HuH-7.5 (cell line): ENCODE results near the gene PCED1A.
A peak's percentile ranks its signal among the peaks of the same experiment; 100 is the strongest.

Experiments
- DNase-seq: peaks from one replicate; pipeline ENCODE4 v3.0.0; 2011; ENCODE audit warnings: low spot score

The PCED1A gene

GRCh38 chr20:2840138-2840966 is at the start of gene PCED1A, which contains the start of gene VPS16:
TSS of gene PCED1A (minus strand) at chr20:2840655. CDS start at chr20:2839912, 743 bp downstream.
TSS of gene VPS16 (plus strand) at chr20:2840745. CDS start at chr20:2840775, 30 bp downstream.
- DNase-seq: peak; percentile 99

GRCh38 chr20:2889797-2890196 is 49.3 kb upstream of the PCED1A start:
- DNase-seq: no peak

- no peak for DNase-seq
These were observed 48.8 kb upstream of the PCED1A start for GRCh38 chr20:2889209-2889608.

GRCh38 chr20:2888224-2888955 is 47.9 kb upstream of the PCED1A start:
- no peak for DNase-seq

- no peak for DNase-seq
These were observed 47.3 kb upstream of the PCED1A start for GRCh38 chr20:2887715-2888114.

- no peak for DNase-seq
These were observed 43.5 kb upstream of the PCED1A start for GRCh38 chr20:2883726-2884637.

GRCh38 chr20:2880650-2881049 is 40.2 kb upstream of the PCED1A start:
- no peak for DNase-seq

- DNase-seq: no peak
These were observed 38.7 kb upstream of the PCED1A start for GRCh38 chr20:2879146-2879545.

GRCh38 chr20:2878515-2878914 is 38.1 kb upstream of the PCED1A start:
- no peak for DNase-seq

- no peak for DNase-seq
These were observed 35.3 kb upstream of the PCED1A start for GRCh38 chr20:2875690-2876203.

GRCh38 chr20:2874456-2874855 is 34.0 kb upstream of the PCED1A start:
- DNase-seq: no peak

GRCh38 chr20:2873747-2874041 is 33.2 kb upstream of the PCED1A start:
- peak; percentile 39 for DNase-seq

GRCh38 chr20:2873010-2873746 is 32.7 kb upstream of the PCED1A start, which contains the start of gene PTPRA:
TSS of gene PTPRA (plus strand) at chr20:2873481. CDS start at chr20:2964278, 90,797 bp downstream.
- peak; percentile 93 for DNase-seq

- peak; percentile 56 for DNase-seq
These were observed 32.1 kb upstream of the PCED1A start for GRCh38 chr20:2872459-2873009.

- no peak for DNase-seq
These were observed 31.4 kb upstream of the PCED1A start for GRCh38 chr20:2871661-2872458.

GRCh38 chr20:2871111-2871465 is 30.6 kb upstream of the PCED1A start:
- no peak for DNase-seq

GRCh38 chr20:2869381-2869780 is 28.9 kb upstream of the PCED1A start:
- DNase-seq: no peak

GRCh38 chr20:2867081-2867864 is 26.8 kb upstream of the PCED1A start:
- DNase-seq: no peak

- no peak for DNase-seq
These were observed 25.8 kb upstream of the PCED1A start for GRCh38 chr20:2866236-2866635.
